Heart left ventricle (tissue), 13 donors: ENCODE results near the gene CSNK1D.

Experiments
- CTCF ChIP-seq, 12 donors: fragments of 200-600 bp; sonication (generic) in 4 of 12; IDR thresholded peaks; one replicate each; pipeline versions ENCODE4 v1.5.0 to v1.8.0; 2018 to 2022; ENCODE audit warnings: antibody characterized with exemption in 12 of 12, mild to moderate bottlenecking in 5 of 12
- POLR2A ChIP-seq, 2 donors: fragments of 450-650 bp; IDR thresholded peaks; one replicate each; pipeline ENCODE4 v1.6.1; 2017; ENCODE audit warnings: antibody characterized with exemption in 2 of 2, mild to moderate bottlenecking in 2 of 2, moderate library complexity in 2 of 2
- donor health status: ischemic (EF 13 %, LVEDD 7.1; RV severe dilation, severe dysfunction).
- donor health status: DM: no; HTN: yes; CAD: no.
- donor health status: DM: no; HTN: no; CAD: no.
- donor health status: ischemic (EF 25% LVEDD 6.9; RV normal size, moderate dysfunction).
- donor health status: ischemic (EF 25% LVEDD 5.7; RV mildly dilated, moderate dysfunction).
- donor health status: ischemic (EF 35%, LVEDD 5.7; RV mildly dilated, moderate dysfunction).
- donor health status: nonischemic (EF 11% LVEDD 7.7; RV severe dilation, severe dysfunction).
- donor health status: DM: yes; HTN: yes; CAD: no.
- donor health status: PGD.
- donor health status: ischemic (EF 29% LVEDD 5.4; RV normal size, mild dysfunction).
- donor health status: nonischemic (EF 23%, LVEDD 6.1; RV moderate dilation, normal function).

DNA sequence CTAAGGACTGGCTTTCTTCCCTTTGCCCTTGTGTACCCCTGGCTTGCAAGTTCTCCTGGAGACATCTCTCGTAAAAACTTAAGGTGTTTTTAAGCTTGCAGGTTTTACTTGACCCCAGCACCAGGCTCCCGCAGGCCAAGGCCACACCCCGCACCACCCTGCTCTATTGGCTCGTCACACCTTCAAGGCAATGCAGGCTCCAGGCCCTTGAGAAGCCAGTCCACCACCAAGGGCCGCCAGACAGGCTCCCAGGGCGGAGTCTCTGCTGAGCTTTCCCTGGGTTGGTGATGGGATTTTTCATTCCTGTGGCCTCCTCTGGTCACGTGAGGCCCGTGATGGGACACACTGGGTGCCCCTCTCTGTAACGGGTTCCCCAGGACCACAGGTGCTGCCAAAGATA lies 9.9 kb downstream of the CSNK1D start:
- no peak for TF ChIP-seq CTCF (IDR thresholded peaks at IDR 0.05)
- TF ChIP-seq POLR2A (IDR thresholded peaks at IDR 0.05): no peak
